Stimulated activated CD4-positive, alpha-beta T cell treated with anti-CD3 and anti-CD28 coated beads, Interleukin-4, amount 100 ng/mL, for 1 hour (primary cell): ENCODE results near the gene RGPD3.
A peak's percentile ranks its signal among the peaks of the same experiment; 100 is the strongest.
"Not testable (repeated sequence)": the region's sequence is repeated elsewhere in the genome, so short reads cannot be mapped to it uniquely, and the experiment has no call there.

Experiments
- DNase-seq: peaks from one replicate; pipeline ENCODE4 v3.0.0-alpha.2; 2020

RGPD3 gene

GRCh38 chr2:106468107-106468506 is at the start of gene RGPD3:
RGPD3 (minus strand) TSS chr2:106468413; CDS start chr2:106468288, 125 bp downstream.
- not testable (repeated sequence) for DNase-seq

- no peak for DNase-seq
These were observed 49.1 kb upstream of the RGPD3 start for GRCh38 chr2:106517329-106517728.

- DNase-seq, result no peak
These were observed 48.7 kb upstream of the RGPD3 start for GRCh38 chr2:106516864-106517263.

GRCh38 chr2:106516436-106516835 is 48.2 kb upstream of the RGPD3 start:
- DNase-seq, result no peak

- not testable (repeated sequence) for DNase-seq
These were observed 46.6 kb upstream of the RGPD3 start for GRCh38 chr2:106514827-106515226.

- not testable (repeated sequence) for DNase-seq
These were observed 45.2 kb upstream of the RGPD3 start for GRCh38 chr2:106513391-106513790.

GRCh38 chr2:106511934-106512333 is 43.7 kb upstream of the RGPD3 start:
- DNase-seq, result not testable (repeated sequence)

- DNase-seq, result peak; percentile 23
These were observed 43.3 kb upstream of the RGPD3 start for GRCh38 chr2:106511476-106511901.

GRCh38 chr2:106510791-106511190 is 42.6 kb upstream of the RGPD3 start:
- DNase-seq, result not testable (repeated sequence)

GRCh38 chr2:106509374-106509770 is 41.2 kb upstream of the RGPD3 start:
- DNase-seq, result not testable (repeated sequence)

- not testable (repeated sequence) for DNase-seq
These were observed 40.6 kb upstream of the RGPD3 start for GRCh38 chr2:106508660-106509373.

- DNase-seq, result not testable (repeated sequence)
These were observed 37.9 kb upstream of the RGPD3 start for GRCh38 chr2:106506002-106506687.

- DNase-seq, result not testable (repeated sequence)
These were observed 36.6 kb upstream of the RGPD3 start for GRCh38 chr2:106504787-106505186.

GRCh38 chr2:106504192-106504591 is 36.0 kb upstream of the RGPD3 start:
- DNase-seq, result not testable (repeated sequence)

GRCh38 chr2:106502351-106502750 is 34.1 kb upstream of the RGPD3 start:
- DNase-seq, result not testable (repeated sequence)

GRCh38 chr2:106500350-106500749 is 32.1 kb upstream of the RGPD3 start:
- DNase-seq, result not testable (repeated sequence)

- not testable (repeated sequence) for DNase-seq
These were observed 30.3 kb upstream of the RGPD3 start for GRCh38 chr2:106498549-106498948.

GRCh38 chr2:106492913-106493312 is 24.7 kb upstream of the RGPD3 start:
- DNase-seq, result not testable (repeated sequence)

- DNase-seq, result not testable (repeated sequence)
These were observed 24.2 kb upstream of the RGPD3 start for GRCh38 chr2:106492399-106492798.

- DNase-seq, result not testable (repeated sequence)
These were observed 21.5 kb upstream of the RGPD3 start for GRCh38 chr2:106489701-106490100.

- not testable (repeated sequence) for DNase-seq
These were observed 19.4 kb upstream of the RGPD3 start for GRCh38 chr2:106487386-106488191.

GRCh38 chr2:106486551-106487385 is 18.6 kb upstream of the RGPD3 start, which contains the start of gene CD8B2:
CD8B2 (plus strand) TSS chr2:106487364; CDS start chr2:106487427, 63 bp downstream.
- DNase-seq, result not testable (repeated sequence)
